BLaER1 treated with 17β-estradiol and CSF1 and Interleukin-3, amounts not matched to agents 10 nM and 100 nM (cell line): ENCODE results near the gene NHEJ1.

Experiments
- H3K27ac ChIP-seq, 11 experiments: shearing (Covaris generic); formaldehyde crosslinking; 2 replicates each; pipeline ENCODE4 v1.8.1; 2022
- H3K27me3 ChIP-seq, 11 experiments: shearing (Covaris generic); formaldehyde crosslinking; 2 replicates each; pipeline ENCODE4 v1.8.1; 2022
- H3K36me3 ChIP-seq, 11 experiments: shearing (Covaris generic); formaldehyde crosslinking; 2 replicates each; pipeline ENCODE4 v1.8.1; 2022
- H3K4me1 ChIP-seq, 10 experiments: shearing (Covaris generic); formaldehyde crosslinking; 2 replicates each; pipeline ENCODE4 v1.8.1; 2022
- H3K4me2 ChIP-seq, 11 experiments: shearing (Covaris generic); formaldehyde crosslinking; 2 replicates each; pipeline ENCODE4 v1.8.1; 2022
- H3K4me3 ChIP-seq, 10 experiments: shearing (Covaris generic); formaldehyde crosslinking; 2 replicates each; pipeline ENCODE4 v1.8.1; 2022
- H3K9ac ChIP-seq, 11 experiments: shearing (Covaris generic); formaldehyde crosslinking; 2 replicates each; pipeline ENCODE4 v1.8.1; 2022
- H3K9me3 ChIP-seq, 11 experiments: shearing (Covaris generic); formaldehyde crosslinking; replicated peaks in 1 of 11; 2 replicates each; pipeline ENCODE4 v1.8.1; 2022
- H4K20me1 ChIP-seq, 11 experiments: shearing (Covaris generic); formaldehyde crosslinking; 2 replicates each; pipeline ENCODE4 v1.8.1; 2022
- Cebpa-rat ChIP-seq, 11 experiments: shearing (Covaris generic); IDR thresholded peaks; 2 replicates each; pipeline ENCODE4 v1.8.1; 2022

Gene NHEJ1

GRCh38 chr2:219161097-219161496 lies 482 bp upstream of the NHEJ1 start:
- Histone ChIP-seq H4K20me1 (peaks cover 0 to 29% (median 0%) of the 10 kb centered on the region in 11 experiments; a peak in 6 of 22 replicates), H3K4me3 (peak overlapping the region; percentile 56 to 75 (median 66)), H3K27ac (peak overlapping the region in 6 of 11 experiments; percentile 83 to 94 (median 90); a peak in 10 of 22 replicates), H3K27me3 (no peaks in the 10 kb centered on the region), H3K9ac (peak overlapping the region; percentile 77 to 94 (median 88); a peak in 20 of 22 replicates), H3K36me3 (peaks cover 11 to 32% (median 20%) of the 10 kb centered on the region in 11 experiments; a peak in 21 of 22 replicates), H3K9me3 (no peaks in the 10 kb centered on the region), H3K4me2 (peak overlapping the region; percentile 59 to 98 (median 80)), H3K4me1 (peaks cover 11 to 15% (median 14%) of the 10 kb centered on the region in 10 experiments)
- no peak for TF ChIP-seq Cebpa-rat (IDR thresholded peaks at IDR 0.05)

DNA sequence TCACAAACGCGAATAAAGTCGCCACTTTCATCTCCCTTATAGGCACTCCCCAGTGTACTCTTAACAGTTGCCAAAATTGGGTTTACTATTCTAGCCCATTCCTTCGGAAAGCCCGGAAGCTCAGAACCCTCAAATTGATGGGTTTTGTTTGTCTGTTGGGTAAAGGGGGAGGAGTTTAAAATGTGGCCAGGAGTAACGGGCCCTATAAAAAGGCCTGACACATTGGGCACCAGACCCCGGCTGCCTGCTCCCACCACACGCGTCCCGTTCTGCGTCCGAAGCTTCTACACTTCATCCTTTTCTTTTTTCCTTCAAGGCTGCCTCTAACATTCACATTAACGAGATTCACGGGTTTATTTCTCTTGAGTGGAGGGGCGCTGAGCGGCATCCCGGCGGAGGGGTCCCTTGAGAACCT lies 837 bp downstream of the NHEJ1 start:
- Histone ChIP-seq H3K9ac (peak overlapping the region; percentile 77 to 94 (median 88)), H3K27ac (peak overlapping the region in 4 of 11 experiments; percentile 82 to 94 (median 89); a peak in 3 of 22 replicates), H3K4me2 (peak overlapping the region; percentile 59 to 98 (median 89)), H3K9me3 (no peaks in the 10 kb centered on the region), H3K27me3 (no peaks in the 10 kb centered on the region), H3K4me1 (peaks cover 11 to 15% (median 14%) of the 10 kb centered on the region in 10 experiments), H3K4me3 (peak overlapping the region; percentile 56 to 75 (median 66)), H4K20me1 (peaks cover 0 to 29% (median 0%) of the 10 kb centered on the region in 11 experiments; a peak in 7 of 22 replicates), H3K36me3 (peaks cover 15 to 31% (median 23%) of the 10 kb centered on the region in 11 experiments; a peak in 21 of 22 replicates)
- no peak for TF ChIP-seq Cebpa-rat (IDR thresholded peaks at IDR 0.05)

DNA sequence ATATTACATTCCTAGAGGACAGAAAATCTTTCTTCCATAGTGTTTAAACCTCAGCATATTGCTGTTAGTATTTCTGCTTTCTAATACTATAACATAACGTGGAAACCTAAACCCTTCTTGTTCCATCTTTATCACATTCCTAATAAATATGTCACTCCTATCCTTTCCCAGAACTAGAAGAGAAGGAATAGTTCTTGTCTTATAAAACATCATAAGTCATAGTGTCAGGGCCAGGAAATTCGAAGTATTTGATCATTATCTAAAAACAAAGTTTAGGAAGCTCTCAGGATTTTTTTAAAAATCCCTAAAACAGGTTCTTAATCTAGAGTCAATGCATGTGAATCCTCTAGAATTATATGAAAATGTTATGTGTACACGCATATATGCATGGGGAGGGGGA lies 2.0 kb downstream of the NHEJ1 start:
- Histone ChIP-seq H3K4me1 (peaks cover 11 to 15% (median 14%) of the 10 kb centered on the region in 10 experiments), H4K20me1 (peaks cover 0 to 29% (median 0%) of the 10 kb centered on the region in 11 experiments; a peak in 7 of 22 replicates), H3K27ac (no peak overlapping the region), H3K9ac (0 out of 22 replicates have a peak overlapping the region, but pooled peaks of 2 of the 11 experiments have one; percentile 3 to 21), H3K27me3 (no peaks in the 10 kb centered on the region), H3K4me2 (no peak overlapping the region), H3K9me3 (no peaks in the 10 kb centered on the region), H3K4me3 (no peak overlapping the region), H3K36me3 (peaks cover 15 to 41% (median 28%) of the 10 kb centered on the region in 11 experiments; a peak in 21 of 22 replicates)
- no peak for TF ChIP-seq Cebpa-rat (IDR thresholded peaks at IDR 0.05)

- no peaks in the 10 kb centered on the region for H3K9me3 ChIP-seq
- peaks cover 11 to 15% (median 14%) of the 10 kb centered on the region in 10 experiments for H3K4me1 ChIP-seq
- no peak for TF ChIP-seq Cebpa-rat (IDR thresholded peaks at IDR 0.05)
- no peaks in the 10 kb centered on the region for H3K27me3 ChIP-seq
- H3K9ac ChIP-seq: 0 out of 22 replicates have a peak overlapping the region, but pooled peaks of 1 of the 11 experiments have one; percentile 3
- no peak overlapping the region for H3K4me2 ChIP-seq
- no peak overlapping the region for H3K27ac ChIP-seq
- H4K20me1 ChIP-seq: peaks cover 0 to 29% (median 0%) of the 10 kb centered on the region in 11 experiments; a peak in 7 of 22 replicates
- H3K4me3 ChIP-seq: no peak overlapping the region
- peaks cover 15 to 47% (median 33%) of the 10 kb centered on the region in 11 experiments; a peak in 21 of 22 replicates for H3K36me3 ChIP-seq
Measured at GRCh38 chr2:219158025-219158424, 2.6 kb downstream of the NHEJ1 start.

DNA sequence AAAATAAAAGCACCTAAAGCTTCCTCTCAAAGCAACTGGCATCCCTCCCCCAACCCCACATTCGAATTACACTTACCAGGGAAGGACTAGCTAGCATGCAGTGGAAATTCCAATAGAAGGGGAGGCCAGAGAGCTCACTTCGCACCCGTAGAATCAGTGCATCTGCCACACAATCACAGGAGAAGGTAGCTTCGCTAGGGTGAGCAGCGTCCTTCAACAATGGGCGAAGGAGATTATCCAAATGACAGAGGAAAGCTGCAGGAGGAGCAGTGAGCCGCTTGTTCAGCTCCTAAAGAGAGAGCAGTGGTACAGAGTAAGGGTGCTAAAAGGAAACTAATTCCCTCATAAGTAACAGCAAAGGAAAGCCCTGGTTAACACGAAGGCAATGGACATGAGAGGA lies 3.2 kb downstream of the NHEJ1 start:
- Histone ChIP-seq H3K27ac (no peak overlapping the region), H3K4me3 (no peak overlapping the region), H4K20me1 (peaks cover 0 to 29% (median 0%) of the 10 kb centered on the region in 11 experiments; a peak in 7 of 22 replicates), H3K4me2 (no peak overlapping the region), H3K9ac (peak overlapping the region in 3 of 11 experiments; percentile 3 to 47 (median 6); a peak in 4 of 22 replicates), H3K4me1 (peaks cover 11 to 15% (median 14%) of the 10 kb centered on the region in 10 experiments), H3K27me3 (no peaks in the 10 kb centered on the region), H3K36me3 (peaks cover 17 to 53% (median 36%) of the 10 kb centered on the region in 11 experiments; a peak in 21 of 22 replicates), H3K9me3 (no peaks in the 10 kb centered on the region)
- TF ChIP-seq Cebpa-rat (IDR thresholded peaks at IDR 0.05): no peak

DNA sequence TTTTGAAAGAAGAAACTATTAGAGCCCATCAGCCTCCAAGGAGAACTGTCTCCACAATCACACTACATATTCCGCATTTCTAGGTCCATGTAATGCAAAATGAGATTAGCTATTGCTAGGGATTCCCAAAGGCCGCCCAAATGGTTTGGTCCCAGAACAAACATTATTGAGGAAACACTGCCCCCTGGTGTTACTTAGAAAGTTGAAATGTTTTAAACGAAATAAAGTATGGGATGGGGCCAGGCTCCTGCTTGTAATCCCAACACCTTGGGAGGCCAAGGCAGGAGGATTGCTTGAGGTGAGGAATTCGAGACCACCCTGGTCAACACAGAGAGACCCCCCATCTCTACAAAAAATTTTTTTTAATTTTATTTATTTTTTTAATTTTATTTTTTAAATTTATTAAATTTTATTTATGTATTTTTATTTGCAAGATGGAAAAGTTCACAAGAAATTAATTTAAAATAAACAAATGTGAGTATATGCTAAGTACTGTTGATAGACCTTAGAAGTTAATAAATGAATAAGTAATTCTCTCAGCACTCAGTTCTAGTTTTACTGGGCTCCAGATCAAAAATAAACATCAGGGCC lies 5.5 kb downstream of the NHEJ1 start:
- H3K36me3 ChIP-seq: peaks cover 22 to 76% (median 49%) of the 10 kb centered on the region in 11 experiments; a peak in 21 of 22 replicates
- no peak for TF ChIP-seq Cebpa-rat (IDR thresholded peaks at IDR 0.05)
- H3K4me2 ChIP-seq: no peak overlapping the region
- H3K4me3 ChIP-seq: no peak overlapping the region
- no peak overlapping the region for H3K9ac ChIP-seq
- H3K27ac ChIP-seq: no peak overlapping the region
- peaks cover 4 to 7% (median 5%) of the 10 kb centered on the region in 10 experiments; a peak in 17 of 20 replicates for H3K4me1 ChIP-seq
- peaks cover 0 to 29% (median 0%) of the 10 kb centered on the region in 11 experiments; a peak in 8 of 22 replicates for H4K20me1 ChIP-seq
- no peaks in the 10 kb centered on the region for H3K9me3 ChIP-seq
- H3K27me3 ChIP-seq: no peaks in the 10 kb centered on the region

DNA sequence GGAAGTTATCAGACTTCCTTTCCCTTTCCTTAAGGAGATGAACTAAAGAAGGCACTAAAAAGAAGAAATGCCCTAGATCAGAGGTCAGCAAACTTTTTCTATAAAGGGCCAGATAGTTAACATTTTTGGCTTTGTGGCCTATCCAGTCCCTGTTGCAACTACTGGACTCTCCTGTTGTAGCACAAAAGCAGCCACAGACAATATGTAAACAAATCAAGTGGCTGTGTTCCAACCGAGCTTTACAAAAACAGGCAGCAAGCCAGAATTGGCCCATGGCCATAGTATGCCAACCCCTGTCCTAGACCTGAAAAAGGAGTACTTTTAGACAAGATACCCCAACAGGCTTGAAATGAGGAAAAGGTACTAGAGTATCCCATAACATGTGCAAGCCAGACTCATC lies 10.9 kb downstream of the NHEJ1 start:
- no peak for TF ChIP-seq Cebpa-rat (IDR thresholded peaks at IDR 0.05)
- Histone ChIP-seq H3K4me3 (no peak overlapping the region), H3K4me1 (no peaks in the 10 kb centered on the region), H3K27ac (no peak overlapping the region), H4K20me1 (no peaks in the 10 kb centered on the region; a peak in 3 of 22 replicates), H3K9ac (no peak overlapping the region), H3K4me2 (no peak overlapping the region), H3K36me3 (peaks cover 45 to 98% (median 68%) of the 10 kb centered on the region in 11 experiments), H3K9me3 (no peaks in the 10 kb centered on the region), H3K27me3 (no peaks in the 10 kb centered on the region)

DNA sequence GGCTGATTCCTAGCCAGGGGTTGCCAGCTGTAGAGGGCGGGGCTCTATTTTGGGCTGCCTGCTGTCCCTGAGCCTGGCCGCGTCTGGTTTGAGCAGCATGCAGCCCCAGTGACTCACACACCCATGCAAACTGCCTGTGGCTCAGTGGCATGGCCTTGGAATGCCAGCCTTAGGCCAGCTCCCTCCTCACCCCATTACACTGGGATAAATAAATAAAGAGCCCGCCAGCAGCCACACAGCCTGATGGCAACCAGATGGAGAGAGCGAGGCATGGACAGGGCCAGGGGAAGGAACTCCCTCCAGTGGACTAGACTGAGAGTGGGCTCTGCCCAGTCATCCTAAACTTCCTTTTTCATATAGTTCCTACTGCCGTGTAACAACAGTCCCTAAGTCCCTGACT lies 18.3 kb downstream of the NHEJ1 start:
- Histone ChIP-seq H3K9me3 (peaks cover 0 to 11% (median 0%) of the 10 kb centered on the region in 11 experiments; a peak in 3 of 22 replicates), H3K4me3 (no peak overlapping the region), H3K27me3 (no peaks in the 10 kb centered on the region), H3K36me3 (peaks cover 65 to 98% (median 81%) of the 10 kb centered on the region in 11 experiments), H3K4me1 (no peaks in the 10 kb centered on the region), H3K4me2 (no peak overlapping the region), H3K27ac (no peak overlapping the region), H3K9ac (no peak overlapping the region), H4K20me1 (peaks cover 0 to 14% (median 6%) of the 10 kb centered on the region in 11 experiments; a peak in 7 of 22 replicates)
- no peak for TF ChIP-seq Cebpa-rat (IDR thresholded peaks at IDR 0.05)

DNA sequence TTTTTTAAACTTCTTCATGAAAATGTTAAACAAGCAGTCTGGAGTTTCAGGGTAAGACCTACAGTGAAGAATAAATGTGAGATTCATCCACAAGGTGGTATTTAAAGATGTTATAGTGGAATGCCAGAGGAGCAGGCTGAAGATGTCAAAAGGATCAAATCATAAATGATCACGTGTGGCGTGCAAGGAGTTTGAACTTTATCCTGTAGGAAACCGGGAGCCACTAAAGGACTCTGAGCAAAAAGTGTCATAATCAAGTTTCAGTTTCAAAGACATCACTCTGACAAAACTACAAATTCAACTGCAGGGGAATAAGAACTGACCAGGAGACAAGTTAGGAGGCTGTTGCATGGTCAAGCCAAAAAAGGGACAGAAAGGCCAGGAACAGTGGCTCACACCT lies 19.9 kb downstream of the NHEJ1 start:
- H3K36me3 ChIP-seq: peaks cover 49 to 88% (median 65%) of the 10 kb centered on the region in 11 experiments
- TF ChIP-seq Cebpa-rat (IDR thresholded peaks at IDR 0.05): no peak
- H3K27me3 ChIP-seq: no peaks in the 10 kb centered on the region

More for the DNA sequence above, 19.9 kb downstream of the NHEJ1 start:
- Histone ChIP-seq H3K4me2 (no peak overlapping the region), H3K4me1 (peaks cover 0 to 11% (median 9%) of the 10 kb centered on the region in 10 experiments; a peak in 15 of 20 replicates), H3K9me3 (peaks cover 0 to 11% (median 0%) of the 10 kb centered on the region in 11 experiments; a peak in 3 of 22 replicates), H3K27ac (no peak overlapping the region), H4K20me1 (peaks cover 0 to 14% (median 6%) of the 10 kb centered on the region in 11 experiments; a peak in 7 of 22 replicates), H3K9ac (no peak overlapping the region), H3K4me3 (no peak overlapping the region)
